ENCODE measurements around the gene TMEM18. TPM values are rescaled to one million over a fixed set of nuclear protein-coding genes. Genes with fewer than 3 reads are reported as not detected.

Gene TMEM18
- total RNA-seq, 4 donors from 2014 or later: 7.3 to 23.7 (median 17.8) TPM

DNA sequence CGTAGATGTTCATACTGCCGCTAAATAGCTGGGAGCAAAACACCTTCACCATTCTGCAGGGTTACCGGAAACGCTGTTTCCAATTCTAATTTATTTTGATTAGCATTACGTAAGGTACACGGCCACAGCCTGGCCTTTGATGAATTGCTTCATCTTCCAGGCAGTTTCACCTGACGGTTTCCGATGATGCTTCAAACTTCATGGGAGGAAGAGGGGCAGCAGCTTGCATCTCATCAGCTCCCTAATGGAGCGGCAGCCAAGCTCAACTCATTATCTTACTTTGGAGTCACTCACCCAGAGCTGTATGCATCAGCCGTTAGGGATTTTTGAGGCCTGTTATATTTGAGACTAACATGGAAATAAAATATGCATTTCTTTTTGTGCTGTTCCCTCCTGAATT is 54.8 kb downstream of the TMEM18 start:
- DNase-seq: no peak
- no peaks in the 10 kb centered on the region for H3K36me3 ChIP-seq
- 82 to 83% methylated on average over 10 of the region's 10 CpGs for WGBS, 2 donors

DNA sequence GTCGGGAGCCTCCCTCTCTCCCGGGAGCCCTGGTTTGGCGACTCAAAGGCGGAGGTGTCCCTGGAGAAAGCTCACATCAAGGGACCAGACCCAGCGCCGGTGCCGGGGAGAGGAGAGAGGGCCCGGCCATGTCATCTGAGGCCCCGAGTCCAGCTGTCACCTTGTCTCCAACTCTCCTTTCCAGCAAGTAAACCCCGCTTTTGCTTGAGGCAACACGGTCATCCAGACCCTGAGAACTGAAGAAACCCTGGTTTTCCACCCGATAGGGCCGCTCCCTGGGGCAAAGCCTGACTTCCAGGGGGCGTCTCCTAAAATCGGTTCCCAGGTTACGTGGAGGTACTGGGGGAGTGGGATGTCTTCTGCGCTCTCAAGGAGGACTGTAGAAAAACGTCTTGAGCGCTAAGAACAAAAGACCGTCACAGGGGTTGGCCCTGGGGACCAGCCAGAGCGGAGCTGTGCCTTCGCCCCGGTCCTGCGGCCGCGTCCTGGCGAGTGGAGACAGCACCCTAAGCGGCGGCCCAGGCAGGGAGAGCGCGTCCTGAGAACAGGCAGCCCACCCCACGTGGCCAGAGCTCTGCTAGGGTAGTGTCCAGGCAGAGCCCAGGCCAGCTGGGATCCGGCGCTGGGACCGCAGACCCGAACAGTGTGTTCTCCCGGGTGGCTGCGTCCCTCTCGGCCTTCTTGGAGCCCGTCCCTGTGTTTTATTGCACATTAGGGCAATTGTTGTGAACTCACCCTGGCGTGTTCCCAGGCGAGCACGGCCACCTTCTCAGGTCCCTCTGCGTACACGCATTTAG is 55.7 kb downstream of the TMEM18 start:
- TF ChIP-seq, protein P1, sequence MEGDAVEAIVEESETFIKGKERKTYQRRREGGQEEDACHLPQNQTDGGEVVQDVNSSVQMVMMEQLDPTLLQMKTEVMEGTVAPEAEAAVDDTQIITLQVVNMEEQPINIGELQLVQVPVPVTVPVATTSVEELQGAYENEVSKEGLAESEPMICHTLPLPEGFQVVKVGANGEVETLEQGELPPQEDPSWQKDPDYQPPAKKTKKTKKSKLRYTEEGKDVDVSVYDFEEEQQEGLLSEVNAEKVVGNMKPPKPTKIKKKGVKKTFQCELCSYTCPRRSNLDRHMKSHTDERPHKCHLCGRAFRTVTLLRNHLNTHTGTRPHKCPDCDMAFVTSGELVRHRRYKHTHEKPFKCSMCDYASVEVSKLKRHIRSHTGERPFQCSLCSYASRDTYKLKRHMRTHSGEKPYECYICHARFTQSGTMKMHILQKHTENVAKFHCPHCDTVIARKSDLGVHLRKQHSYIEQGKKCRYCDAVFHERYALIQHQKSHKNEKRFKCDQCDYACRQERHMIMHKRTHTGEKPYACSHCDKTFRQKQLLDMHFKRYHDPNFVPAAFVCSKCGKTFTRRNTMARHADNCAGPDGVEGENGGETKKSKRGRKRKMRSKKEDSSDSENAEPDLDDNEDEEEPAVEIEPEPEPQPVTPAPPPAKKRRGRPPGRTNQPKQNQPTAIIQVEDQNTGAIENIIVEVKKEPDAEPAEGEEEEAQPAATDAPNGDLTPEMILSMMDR (IDR thresholded peaks at IDR 0.05): no peak
- TF ChIP-seq POLR2A (IDR thresholded peaks at IDR 0.05): no peak
- WGBS, 2 donors: 84 to 97% methylated on average over 11 of the region's 45 CpGs
- intact Hi-C loops (cut with DNase I): no loop called here
- H3K36me3 ChIP-seq: no peaks in the 10 kb centered on the region
- H3K27ac ChIP-seq: no peak overlapping the region
- H3K9me3 ChIP-seq: peaks cover 0 to 7% (median 0%) of the 10 kb centered on the region in 3 donors
- peaks cover 0 to 4% (median 0%) of the 10 kb centered on the region in 4 donors for H3K27me3 ChIP-seq
- H3K4me1 ChIP-seq: peaks cover 0 to 17% (median 0%) of the 10 kb centered on the region in 3 donors
- no peak for DNase-seq
- no peak overlapping the region for H3K4me3 ChIP-seq

More for the DNA sequence above, 54.8 kb downstream of the TMEM18 start:
- no peak for TF ChIP-seq POLR2A (IDR thresholded peaks at IDR 0.05)
- TF ChIP-seq, protein P1 (IDR thresholded peaks at IDR 0.05): no peak
- H3K4me3 ChIP-seq: no peak overlapping the region
- H3K4me1 ChIP-seq: peaks cover 0 to 18% (median 0%) of the 10 kb centered on the region in 3 donors
- no peak overlapping the region for H3K27ac ChIP-seq
- H3K9me3 ChIP-seq: peaks cover 0 to 7% (median 0%) of the 10 kb centered on the region in 3 donors
- peaks cover 0 to 4% (median 0%) of the 10 kb centered on the region in 4 donors for H3K27me3 ChIP-seq
- intact Hi-C loops (cut with DNase I): no loop called here

DNA sequence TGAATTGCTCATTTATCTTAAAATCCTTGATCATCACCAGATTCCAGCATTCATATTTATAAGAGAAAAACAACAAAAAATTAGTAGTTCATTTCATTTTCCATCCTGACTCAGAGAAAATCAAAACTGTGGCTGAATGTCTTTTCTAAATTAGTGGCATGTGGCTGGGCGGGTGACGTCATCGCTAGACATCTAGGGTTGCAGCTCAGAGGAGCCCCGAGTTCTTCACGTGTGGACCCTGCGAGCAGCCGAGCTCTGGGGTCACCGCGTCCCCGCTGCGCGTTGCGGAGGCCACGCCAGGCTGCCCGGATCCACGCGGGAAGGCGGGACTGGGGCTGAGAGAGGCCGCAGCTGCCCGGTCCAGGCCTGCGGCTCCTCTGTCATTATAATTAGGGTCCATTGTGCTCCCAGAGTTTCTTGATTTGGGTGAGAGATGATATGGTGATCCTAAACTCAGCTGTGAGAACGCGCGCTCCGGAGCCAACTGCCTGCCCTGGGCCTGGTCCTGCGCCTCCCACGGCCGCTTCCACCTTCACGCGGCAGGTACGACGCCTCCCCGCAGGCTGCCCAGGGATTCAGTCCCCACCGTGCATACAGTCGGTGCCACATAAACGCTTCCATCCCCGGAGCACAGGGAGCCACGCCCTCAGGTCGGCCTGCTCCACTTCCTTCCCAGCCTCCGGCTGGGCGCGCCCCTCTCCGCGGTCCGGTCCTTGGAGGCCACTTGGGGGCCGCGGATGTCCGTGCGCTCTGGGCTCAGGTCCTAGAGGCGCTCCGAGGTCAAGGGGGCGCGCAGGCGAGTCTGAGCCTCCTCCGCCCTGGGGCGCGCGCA is 56.5 kb downstream of the TMEM18 start:
- peaks cover 0 to 7% (median 0%) of the 10 kb centered on the region in 3 donors for H3K9me3 ChIP-seq
- H3K27ac ChIP-seq: no peak overlapping the region
- intact Hi-C loops (cut with DNase I): no loop called here
- no peaks in the 10 kb centered on the region for H3K36me3 ChIP-seq
- H3K4me3 ChIP-seq: no peak overlapping the region
- 83 to 95% methylated on average over 25 to 28 of the region's 58 CpGs for WGBS, 2 donors
- peaks cover 0 to 9% (median 0%) of the 10 kb centered on the region in 3 donors for H3K4me1 ChIP-seq
- no peak for DNase-seq
- no peak for TF ChIP-seq POLR2A (IDR thresholded peaks at IDR 0.05)
- TF ChIP-seq, protein P1 (IDR thresholded peaks at IDR 0.05): no peak
- peaks cover 0 to 4% (median 0%) of the 10 kb centered on the region in 4 donors for H3K27me3 ChIP-seq

DNA sequence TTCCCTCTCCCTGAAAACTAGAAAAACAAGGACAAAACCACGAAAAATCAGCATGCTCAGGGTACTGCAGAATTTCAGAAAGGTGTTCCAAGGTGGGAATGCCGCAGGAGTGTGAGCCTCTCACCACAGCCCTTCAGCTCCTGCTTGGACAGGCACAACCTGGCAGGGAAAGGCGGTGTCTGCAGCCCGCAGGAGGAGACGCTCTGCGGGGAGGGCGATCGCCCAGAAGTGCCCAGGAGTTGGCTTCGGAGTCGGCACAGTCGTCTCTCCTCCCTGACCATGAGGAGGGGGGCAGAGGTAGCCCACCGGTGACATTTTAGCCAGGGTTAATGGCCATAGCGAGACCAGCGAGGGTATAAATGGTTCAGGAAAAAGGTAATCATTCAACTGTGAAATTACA is 57.2 kb downstream of the TMEM18 start:
- 65 to 82% methylated on average over 7 to 14 of the region's 14 CpGs for WGBS, 2 donors
- intact Hi-C loops (cut with DNase I): no loop called here

More for the DNA sequence above, 57.2 kb downstream of the TMEM18 start:
- TF ChIP-seq, protein P1 (IDR thresholded peaks at IDR 0.05): no peak
- TF ChIP-seq POLR2A (IDR thresholded peaks at IDR 0.05): no peak
- DNase-seq: no peak
- Histone ChIP-seq H3K27me3 (peaks cover 0 to 4% (median 0%) of the 10 kb centered on the region in 4 donors), H3K27ac (no peak overlapping the region), H3K36me3 (no peaks in the 10 kb centered on the region), H3K4me1 (peaks cover 0 to 2% (median 0%) of the 10 kb centered on the region in 3 donors), H3K4me3 (no peak overlapping the region), H3K9me3 (peaks cover 0 to 7% (median 0%) of the 10 kb centered on the region in 3 donors)
